H1 (cell line): ENCODE measurements around the gene CAMTA1. TPM values are rescaled to one million over a fixed set of nuclear protein-coding genes. Genes with fewer than 3 reads are reported as not detected.

Source experiments
- CTCF ChIA-PET: fragments of 300-600 bp; sonication (Branson Sonifier 250); formaldehyde crosslinking; loops from one replicate; lab custom pipeline; 2021; ENCODE audit not compliant: partially characterized antibody; lab: Charles Lee
- POLR2A ChIA-PET: fragments of 300-600 bp; sonication (Branson Sonifier 250); formaldehyde crosslinking; loops from one replicate; lab custom pipeline; 2021; ENCODE audit warnings: inconsistent platforms; ENCODE audit not compliant: partially characterized antibody; lab: Charles Lee
- DNase-seq, 2 experiments: peaks; one replicate each; pipeline versions ENCODE4 v3.0.0 to v3.0.0-alpha.2; 2010 to 2022; ENCODE audit warnings: low spot score in 2 of 2, low read depth in 1 of 2, mixed read lengths in 1 of 2
- FAIRE-seq: peaks from 2 replicates; lab custom pipeline; 2011; peaks lifted over from hg19 to GRCh38; lab: Jason Lieb, UNC
- H2AFZ ChIP-seq: 2 replicates; pipeline ENCODE4 v1.8.1; 2012; ENCODE audit warnings: low read length, inconsistent platforms
- H2AK5ac ChIP-seq: 2 replicates; pipeline ENCODE4 v1.6.1; 2013; ENCODE audit warnings: low read depth, low read length
- H2BK120ac ChIP-seq: replicated peaks from 2 replicates; pipeline ENCODE3; 2013; ENCODE audit warnings: low read depth, low read length, inconsistent platforms
- H2BK12ac ChIP-seq: 2 replicates; pipeline ENCODE4 v1.6.1; 2013; ENCODE audit warnings: low read depth, low read length
- H2BK15ac ChIP-seq: 2 replicates; pipeline ENCODE4 v1.6.1; 2013; ENCODE audit warnings: low read length
- H2BK20ac ChIP-seq: 2 replicates; pipeline ENCODE4 v1.6.1; 2013; ENCODE audit warnings: low read length
- H2BK5ac ChIP-seq: 2 replicates; pipeline ENCODE4 v1.6.1; 2013; ENCODE audit warnings: low read depth, low read length
- H3K14ac ChIP-seq: 2 replicates; pipeline ENCODE4 v1.6.1; 2013; ENCODE audit warnings: inconsistent platforms; ENCODE audit not compliant: insufficient read length
- H3K18ac ChIP-seq: 2 replicates; pipeline ENCODE4 v1.6.1; 2013; ENCODE audit warnings: low read length; ENCODE audit errors: extremely low read depth
- H3K23ac ChIP-seq: 2 replicates; pipeline ENCODE4 v1.6.1; 2013; ENCODE audit warnings: inconsistent platforms; ENCODE audit not compliant: insufficient read length
- H3K23me2 ChIP-seq: 2 replicates; pipeline ENCODE4 v1.6.1; 2013; ENCODE audit warnings: low read depth, low read length
- H3K27ac ChIP-seq: 2 replicates; pipeline ENCODE4 v1.6.1; 2011; ENCODE audit warnings: low read depth, low read length, inconsistent platforms
- H3K27me3 ChIP-seq, 4 experiments: replicated peaks in 1 of 4; 1 replicate in 1 of 4; 2 replicates in 3 of 4; pipeline versions ENCODE4 v1.6.1 to v1.8.1; 2011 to 2013; ENCODE audit warnings: low read length in 3 of 4, mild to moderate bottlenecking in 3 of 4, inconsistent platforms in 2 of 4, mixed read lengths in 2 of 4, moderate library complexity in 1 of 4; ENCODE audit not compliant: control insufficient read depth in 3 of 4, insufficient read depth in 3 of 4; ENCODE audit errors: extremely low read depth in 1 of 4
- H3K36me3 ChIP-seq, 4 experiments: 2 replicates each; pipeline versions ENCODE4 v1.6.1 to v1.8.1; 2011 to 2013; ENCODE audit warnings: mild to moderate bottlenecking in 4 of 4, low read length in 3 of 4, moderate library complexity in 2 of 4, control low read depth in 1 of 4, inconsistent platforms in 1 of 4; ENCODE audit not compliant: insufficient read depth in 4 of 4, control insufficient read depth in 2 of 4
- H3K4ac ChIP-seq: replicated peaks from 2 replicates; pipeline ENCODE3; 2013; ENCODE audit warnings: low read length, low read depth, mixed read lengths, inconsistent platforms; ENCODE audit not compliant: insufficient read length
- H3K4me1 ChIP-seq, 4 experiments: replicated peaks in 1 of 4; 1 replicate in 1 of 4; 2 replicates in 3 of 4; pipeline versions ENCODE4 v1.6.1 to v1.8.1; 2011 to 2013; ENCODE audit warnings: low read length in 3 of 4, inconsistent platforms in 2 of 4, mixed read lengths in 1 of 4; ENCODE audit not compliant: insufficient read depth in 4 of 4, control insufficient read depth in 3 of 4
- H3K4me2 ChIP-seq, 2 experiments: 2 replicates each; pipeline versions ENCODE4 v1.6.1 to v1.8.1; 2011 to 2013; ENCODE audit warnings: low read depth in 2 of 2, low read length in 2 of 2, control low read depth in 1 of 2, inconsistent platforms in 1 of 2, mild to moderate bottlenecking in 1 of 2; ENCODE audit not compliant: insufficient read depth in 1 of 2
- H3K4me3 ChIP-seq, 4 experiments: fragments of 200-600, 300-600 bp in 1 of 4; sonication (generic), shearing (Covaris generic), sonication (Bioruptor Twin) in 1 of 4; 2 replicates each; pipeline versions ENCODE4 v1.5.1 to v1.8.1; 2011 to 2016; ENCODE audit warnings: low read length in 4 of 4, low read depth in 3 of 4, control low read depth in 2 of 4, inconsistent platforms in 2 of 4, mild to moderate bottlenecking in 2 of 4, mixed read lengths in 1 of 4, moderate library complexity in 1 of 4; ENCODE audit not compliant: insufficient read depth in 2 of 4; ENCODE audit errors: extremely low read depth in 1 of 4
- H3K56ac ChIP-seq: replicated peaks from 2 replicates; pipeline ENCODE3; 2013; ENCODE audit warnings: low read depth, mild to moderate bottlenecking, mixed read lengths, low read length, inconsistent platforms; ENCODE audit not compliant: insufficient read length
- H3K79me1 ChIP-seq: 2 replicates; pipeline ENCODE4 v1.6.1; 2013; ENCODE audit warnings: low read depth, low read length, control low read depth
- H3K79me2 ChIP-seq, 2 experiments: 2 replicates each; pipeline versions ENCODE4 v1.6.1 to v1.8.1; 2012 to 2013; ENCODE audit warnings: low read length in 2 of 2, mild to moderate bottlenecking in 2 of 2, inconsistent platforms in 1 of 2; ENCODE audit not compliant: insufficient read depth in 2 of 2, control insufficient read depth in 1 of 2
- H3K9ac ChIP-seq, 4 experiments: replicated peaks in 1 of 4; 1 replicate in 1 of 4; 2 replicates in 3 of 4; pipeline versions ENCODE4 v1.6.1 to v1.8.1; 2011 to 2013; ENCODE audit warnings: low read depth in 3 of 4, low read length in 3 of 4, control low read depth in 2 of 4, mild to moderate bottlenecking in 2 of 4, moderate library complexity in 2 of 4, inconsistent platforms in 1 of 4; ENCODE audit errors: extremely low read depth in 1 of 4
- H3K9me3 ChIP-seq, 2 experiments: 2 replicates each; pipeline versions ENCODE4 v1.6.1 to v1.8.1; 2012 to 2013; ENCODE audit warnings: mild to moderate bottlenecking in 2 of 2, moderate library complexity in 2 of 2, control low read depth in 1 of 2, inconsistent platforms in 1 of 2, low read depth in 1 of 2, low read length in 1 of 2, mixed read lengths in 1 of 2; ENCODE audit not compliant: insufficient read depth in 2 of 2
- H4K20me1 ChIP-seq, 2 experiments: replicated peaks in 1 of 2; 2 replicates each; pipeline versions ENCODE3 to v1.8.1; 2011 to 2013; ENCODE audit warnings: inconsistent platforms in 2 of 2, low read length in 2 of 2, mild to moderate bottlenecking in 1 of 2; ENCODE audit not compliant: insufficient read depth in 2 of 2, control insufficient read depth in 1 of 2
- H4K5ac ChIP-seq: 2 replicates; pipeline ENCODE4 v1.6.1; 2013; ENCODE audit warnings: low read length, low read depth, mixed read lengths, inconsistent platforms; ENCODE audit not compliant: insufficient read length
- H4K8ac ChIP-seq: 2 replicates; pipeline ENCODE4 v1.8.0; 2013; ENCODE audit warnings: mild to moderate bottlenecking, moderate library complexity, low read length, inconsistent platforms; ENCODE audit not compliant: insufficient read depth; ENCODE audit errors: extremely low read depth
- H4K91ac ChIP-seq: replicated peaks from 2 replicates; pipeline ENCODE3; 2013; ENCODE audit warnings: low read length, mixed read lengths, inconsistent platforms; ENCODE audit not compliant: insufficient read length
- CEBPB ChIP-seq: IDR thresholded peaks from 2 replicates; pipeline ENCODE4 v1.6.1; 2012; ENCODE audit warnings: low read depth, low read length
- HDAC6 ChIP-seq: IDR thresholded peaks from one replicate; pipeline ENCODE4 v1.7.1; 2012; ENCODE audit warnings: low read depth, mild to moderate bottlenecking, inconsistent platforms, low read length, moderate library complexity
- NANOG ChIP-seq: IDR thresholded peaks from 2 replicates; pipeline ENCODE4 v1.6.1; 2011; ENCODE audit warnings: low read length, low read depth, mild to moderate bottlenecking, inconsistent platforms; ENCODE audit not compliant: insufficient read depth, poor library complexity, severe bottlenecking
- SRF ChIP-seq: IDR thresholded peaks from 2 replicates; pipeline ENCODE4 v1.6.1; 2011; ENCODE audit warnings: mild to moderate bottlenecking, low read depth, low read length, moderate library complexity
- YY1 ChIP-seq: IDR thresholded peaks from 2 replicates; pipeline ENCODE4 v1.6.1; 2011; ENCODE audit warnings: low read depth, mild to moderate bottlenecking, low read length
- WGBS, 2 experiments: shearing (Covaris generic) in 1 of 2; methylation state at CpG; one replicate each; pipeline versions ENCODE4 v1.1.6 to v1.1.7; 2013 to 2015; ENCODE audit warnings: low lambda C conversion rate in 2 of 2, mixed read lengths in 2 of 2, inconsistent platforms in 1 of 2, low coverage in 1 of 2, missing lambda C conversion rate in 1 of 2; ENCODE audit not compliant: insufficient replicate concordance in 2 of 2, insufficient coverage in 1 of 2, insufficient read length in 1 of 2; ENCODE audit errors: extremely low coverage in 1 of 2, missing lambda C conversion rate in 1 of 2; 5-methylcytosine and 5-hydroxymethylcytosine counted together
- polyA plus RNA-seq, 7 experiments: library from polyadenylated mRNA; depleted of rRNA in 3 of 7; stranded (reverse) in 5 of 7; unstranded in 2 of 7; fragments of >200 nt in 5 of 7; fragments of 200-250 nt in 2 of 7; gene quantifications; 1 replicate in 5 of 7; 2 replicates in 1 of 7; 4 replicates in 1 of 7; pipeline versions ENCODE4 v1.2.1 to v1.2.3, GENCODE V29; 2011 to 2013; ENCODE audit warnings: missing spikeins in 2 of 7, mixed read lengths in 2 of 7
- total RNA-seq: library from RNA; stranded (reverse); fragmentation: NEBNext Ultra II Directional; extraction: Animal tissue kit (Norgen Biotek cat#: 25700); gene quantifications from 2 replicates; pipeline ENCODE4 v1.2.1, GENCODE V29; 2021

Gene CAMTA1
- total and polyA plus RNA-seq, 2 of the 8 experiments (the other 6 are each of a cell fraction or from before 2014, with no cell fraction given) = 65.0 to 119 TPM

DNA sequence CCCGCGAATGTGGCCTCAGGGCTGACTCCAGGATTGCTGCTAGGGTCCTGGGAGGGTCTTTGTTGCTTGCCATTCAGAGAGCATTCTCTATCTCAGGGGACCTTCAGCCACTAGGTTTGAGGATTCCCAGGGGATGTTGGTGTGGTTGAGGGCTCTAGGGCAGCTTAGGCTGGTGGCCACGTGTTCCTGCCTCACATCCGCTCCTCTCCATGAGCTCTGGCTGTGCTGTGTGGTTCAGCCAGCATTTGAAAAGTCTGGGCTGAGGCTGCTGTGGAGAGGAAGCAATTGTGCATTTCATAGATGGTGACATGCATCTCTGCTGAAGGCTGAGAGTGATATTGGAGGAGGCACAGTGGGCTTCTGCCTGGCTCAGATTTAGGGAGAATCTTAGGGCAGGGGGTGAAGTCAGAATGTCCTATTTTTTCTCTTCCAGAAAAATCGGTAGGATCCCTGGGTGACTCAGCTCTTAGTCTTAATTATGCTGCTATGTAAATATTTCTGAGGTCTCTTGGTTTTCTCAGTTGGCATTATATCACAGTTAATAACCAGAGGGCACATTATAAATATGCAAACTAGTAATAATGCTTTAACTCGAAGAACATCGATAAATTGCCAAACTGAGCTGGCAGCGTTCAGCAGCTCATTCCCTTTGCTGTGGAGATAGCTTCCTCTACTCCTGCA lies 182.3 kb downstream of the CAMTA1 start:
- peaks cover 0 to 15% (median 6%) of the 10 kb centered on the region in 4 experiments; a peak in 4 of 7 replicates for H3K4me1 ChIP-seq
- no peaks in the 10 kb centered on the region for H3K79me1 ChIP-seq
- no peak overlapping the region for H3K9ac ChIP-seq
- H3K23ac ChIP-seq = no peak overlapping the region
- H3K36me3 ChIP-seq = no peaks in the 10 kb centered on the region; a peak in 1 of 8 replicates
- 86% methylated on average over 8 of the region's 8 CpGs; no CpG with 5 or more reads in 1 of the 2 experiments for WGBS, 2 experiments
- H2BK12ac ChIP-seq = no peak overlapping the region; the same call in 1 of the 2 replicates
- H3K27ac ChIP-seq = no peak overlapping the region
- H3K79me2 ChIP-seq = no peaks in the 10 kb centered on the region
- no peak for FAIRE-seq
- peaks cover 5% of the 10 kb centered on the region; the same call in 1 of the 2 replicates for H3K23me2 ChIP-seq
- ChIA-PET POLR2A (interaction anchor here (0.8 to 2.1 kb wide), 2 partner anchors 11 kb away, joined by 3 to 6 read pairs; no protein-coding TSS in a partner anchor), CTCF (interaction anchor here (0.5 to 3.2 kb wide), 7 partner anchors 11 to 135 kb away, joined by 3 to 12 read pairs (median 4); no protein-coding TSS in a partner anchor)
- H2BK20ac ChIP-seq = no peak overlapping the region; the same call in 1 of the 2 replicates
- no peak overlapping the region for H4K5ac ChIP-seq
- H2AK5ac ChIP-seq = no peak overlapping the region
- no peak overlapping the region for H4K8ac ChIP-seq
- TF ChIP-seq CEBPB (no peak), HDAC6 (no peak), SRF (no peak), YY1 (no peak), NANOG (no peak)
- peak overlapping the region; percentile 19 for H3K4ac ChIP-seq
- no peak overlapping the region for H2BK5ac ChIP-seq
- no peaks in the 10 kb centered on the region for H3K27me3 ChIP-seq
- H4K20me1 ChIP-seq = no peaks in the 10 kb centered on the region
- peak overlapping the region; percentile 56 for H4K91ac ChIP-seq
- no peak overlapping the region for H2AFZ ChIP-seq
- no peak overlapping the region for H2BK15ac ChIP-seq
- no peak overlapping the region for H3K56ac ChIP-seq
- H3K4me3 ChIP-seq = no peak overlapping the region
- H3K4me2 ChIP-seq = no peak overlapping the region
- no peak for DNase-seq
- no peak overlapping the region for H2BK120ac ChIP-seq
- H3K18ac ChIP-seq = peak overlapping the region; percentile 60; the same call in 1 of the 2 replicates
- H3K9me3 ChIP-seq = no peaks in the 10 kb centered on the region
- no peak overlapping the region for H3K14ac ChIP-seq
